Upper lobe of left lung (tissue), 6 donors: Measurements from ENCODE around the gene TPMT. TPM values are rescaled to one million over a fixed set of nuclear protein-coding genes. Genes with fewer than 3 reads are reported as not detected.
A peak's percentile ranks its signal among the peaks of the same experiment; 100 is the strongest.

Experiments
- ATAC-seq, 2 donors: fragments of 200-7000 bp; cut with Tn5 transposase; one replicate each; pipeline ENCODE4 v1.9.1; 2022; ENCODE audit warnings: mild to moderate bottlenecking in 2 of 2, moderate library complexity in 2 of 2; ENCODE audit not compliant: low FRiP score in 2 of 2
- DNase-seq, 2 donors: peaks; one replicate each; pipeline ENCODE4 v3.0.0-alpha.2; 2019 to 2020
- H3K27ac ChIP-seq, 4 donors: fragments of 200-600 bp; sonication (generic); one replicate each; pipeline ENCODE4 v1.5.1; 2016 to 2019
- H3K27me3 ChIP-seq, 4 donors: fragments of 200-600 bp; sonication (generic); one replicate each; pipeline ENCODE4 v1.5.1; 2017 to 2019
- H3K36me3 ChIP-seq, 4 donors: fragments of 200-600 bp; sonication (generic); one replicate each; pipeline ENCODE4 v1.5.1; 2016 to 2019
- H3K4me1 ChIP-seq, 4 donors: fragments of 200-600 bp; sonication (generic); one replicate each; pipeline ENCODE4 v1.5.1; 2018 to 2019
- H3K4me3 ChIP-seq, 4 donors: fragments of 200-600 bp; sonication (generic); one replicate each; pipeline ENCODE4 v1.5.1; 2017 to 2019; ENCODE audit warnings: mild to moderate bottlenecking in 2 of 4, moderate library complexity in 1 of 4
- H3K9me3 ChIP-seq, 4 donors: fragments of 200-600 bp; sonication (generic); one replicate each; pipeline ENCODE4 v1.5.1; 2018 to 2019
- EP300 ChIP-seq, 4 donors: sonication (generic); formaldehyde crosslinking; IDR thresholded peaks; one replicate each; pipeline ENCODE4 v1.5.1; 2017; ENCODE audit warnings: antibody characterized with exemption in 4 of 4, control low read depth in 2 of 4
- POLR2A ChIP-seq, 4 donors: fragments of 450-650 bp; IDR thresholded peaks; one replicate each; pipeline ENCODE4 v1.5.1; 2016 to 2017; ENCODE audit warnings: antibody characterized with exemption in 4 of 4, mild to moderate bottlenecking in 2 of 4
- POLR2AphosphoS5 ChIP-seq, 2 donors: sonication (generic); formaldehyde crosslinking; IDR thresholded peaks; one replicate each; pipeline ENCODE4 v1.5.1; 2017; ENCODE audit warnings: antibody characterized with exemption in 2 of 2
- WGBS, 2 donors: methylation state at CpG; one replicate each; pipeline ENCODE4 v1.1.5; 2017 to 2018; 5-methylcytosine and 5-hydroxymethylcytosine counted together
- total RNA-seq, 6 donors: library from RNA; depleted of rRNA in 4 of 6; stranded (reverse); fragments of >200 nt in 4 of 6; gene quantifications; one replicate each; pipeline versions ENCODE4 v1.1.0 to v1.2.1, GENCODE V29; 2016 to 2021
- TF ChIP-seq, protein P1 (sequence below), 6 experiments: fragments of 450-650 bp in 4 of 6; fragments of 200-600 bp in 2 of 6; sonication (generic) in 2 of 6; IDR thresholded peaks; one replicate each; pipeline ENCODE4 v1.5.1; 2016 to 2019; ENCODE audit warnings: antibody characterized with exemption in 6 of 6
- donor health status: DM: no; HTN: no; CAD: no; lungs with moderate emphysema.
- donor health status: DM: no; HTN: yes; CAD: no; lungs with severe emphysema.

The TPMT gene
- total RNA-seq, 6 donors from 2014 or later, result 5.2 to 12.2 (median 10.7) TPM

GRCh38 chr6:18147160-18147559, 7.7 kb downstream of the TPMT start:
- ATAC-seq, result peak in 1 of 2 donors; percentile 55

GRCh38 chr6:18142591-18142861, 12.4 kb downstream of the TPMT start:
- peaks cover 0 to 57% (median 21%) of the 10 kb centered on the region in 4 donors for H3K36me3 ChIP-seq
- ATAC-seq (no peak), DNase-seq (no peak)
- no peak overlapping the region for H3K4me3 ChIP-seq
- no peaks in the 10 kb centered on the region for H3K4me1 ChIP-seq
- no peak overlapping the region for H3K27ac ChIP-seq
- no peaks in the 10 kb centered on the region for H3K27me3 ChIP-seq
- no peak for TF ChIP-seq EP300 (IDR thresholded peaks at IDR 0.05)
- no peak for TF ChIP-seq POLR2AphosphoS5 (IDR thresholded peaks at IDR 0.05)
- no peak for TF ChIP-seq POLR2A (IDR thresholded peaks at IDR 0.05)
- TF ChIP-seq, protein P1, sequence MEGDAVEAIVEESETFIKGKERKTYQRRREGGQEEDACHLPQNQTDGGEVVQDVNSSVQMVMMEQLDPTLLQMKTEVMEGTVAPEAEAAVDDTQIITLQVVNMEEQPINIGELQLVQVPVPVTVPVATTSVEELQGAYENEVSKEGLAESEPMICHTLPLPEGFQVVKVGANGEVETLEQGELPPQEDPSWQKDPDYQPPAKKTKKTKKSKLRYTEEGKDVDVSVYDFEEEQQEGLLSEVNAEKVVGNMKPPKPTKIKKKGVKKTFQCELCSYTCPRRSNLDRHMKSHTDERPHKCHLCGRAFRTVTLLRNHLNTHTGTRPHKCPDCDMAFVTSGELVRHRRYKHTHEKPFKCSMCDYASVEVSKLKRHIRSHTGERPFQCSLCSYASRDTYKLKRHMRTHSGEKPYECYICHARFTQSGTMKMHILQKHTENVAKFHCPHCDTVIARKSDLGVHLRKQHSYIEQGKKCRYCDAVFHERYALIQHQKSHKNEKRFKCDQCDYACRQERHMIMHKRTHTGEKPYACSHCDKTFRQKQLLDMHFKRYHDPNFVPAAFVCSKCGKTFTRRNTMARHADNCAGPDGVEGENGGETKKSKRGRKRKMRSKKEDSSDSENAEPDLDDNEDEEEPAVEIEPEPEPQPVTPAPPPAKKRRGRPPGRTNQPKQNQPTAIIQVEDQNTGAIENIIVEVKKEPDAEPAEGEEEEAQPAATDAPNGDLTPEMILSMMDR (IDR thresholded peaks at IDR 0.05), result no peak
- H3K9me3 ChIP-seq, result no peaks in the 10 kb centered on the region
- 93 to 97% methylated on average over 3 of the region's 3 CpGs for WGBS, 2 donors

More at GRCh38 chr6:18147160-18147559, 7.7 kb downstream of the TPMT start:
- no peaks in the 10 kb centered on the region for H3K4me1 ChIP-seq
- peaks cover 0 to 30% (median 6%) of the 10 kb centered on the region in 4 donors for H3K36me3 ChIP-seq
- TF ChIP-seq EP300 (IDR thresholded peaks at IDR 0.05), result no peak
- no peak for TF ChIP-seq POLR2A (IDR thresholded peaks at IDR 0.05)
- TF ChIP-seq, protein P1 (IDR thresholded peaks at IDR 0.05), result no peak
- no peak for TF ChIP-seq POLR2AphosphoS5 (IDR thresholded peaks at IDR 0.05)
- DNase-seq, result no peak
- no peak overlapping the region for H3K4me3 ChIP-seq
- H3K9me3 ChIP-seq, result no peaks in the 10 kb centered on the region
- H3K27me3 ChIP-seq, result no peaks in the 10 kb centered on the region
- no peak overlapping the region for H3K27ac ChIP-seq
- WGBS, 2 donors, result 90% methylated on average over 2 of the region's 2 CpGs

DNA sequence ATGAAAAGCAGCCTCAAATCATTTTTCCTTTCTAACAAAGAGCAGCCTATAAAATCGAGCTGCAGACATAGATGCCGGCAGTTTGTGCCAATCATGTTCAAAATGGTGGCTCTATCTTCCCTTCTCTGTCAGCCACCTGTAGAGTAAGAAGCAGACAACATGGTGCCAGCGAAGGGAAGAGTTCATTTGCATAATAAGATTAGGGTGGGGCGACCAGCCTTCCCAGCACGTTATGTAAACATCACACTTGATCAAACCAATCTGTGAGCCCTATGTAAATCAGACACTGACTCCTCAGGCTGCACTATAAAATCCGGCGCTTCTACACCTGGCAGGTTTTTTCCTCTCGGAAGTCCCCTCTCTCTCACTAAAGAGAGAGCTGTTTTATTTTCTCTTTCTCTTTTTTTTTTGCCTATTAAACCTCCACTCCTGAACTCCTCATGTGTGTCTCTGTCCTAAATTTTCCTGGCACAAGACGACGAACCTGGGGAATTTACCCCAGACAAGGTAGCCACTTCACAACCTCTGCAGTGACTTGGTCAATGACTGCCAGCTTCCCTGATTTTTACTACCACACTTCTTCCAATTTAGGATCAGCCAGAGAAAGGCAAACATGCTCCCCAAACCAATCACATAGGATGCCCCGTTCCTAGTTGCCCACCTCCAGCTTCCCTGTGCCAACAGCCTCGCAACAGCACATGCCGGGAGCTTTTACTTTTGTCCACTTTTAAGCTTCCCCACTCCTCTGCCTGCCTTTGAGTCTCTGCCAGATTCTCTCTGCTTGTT, 12.9 kb downstream of the TPMT start:
- Histone ChIP-seq H3K27ac (no peak overlapping the region), H3K4me1 (no peaks in the 10 kb centered on the region), H3K36me3 (peaks cover 0 to 58% (median 21%) of the 10 kb centered on the region in 4 donors), H3K4me3 (no peak overlapping the region), H3K27me3 (no peaks in the 10 kb centered on the region), H3K9me3 (no peaks in the 10 kb centered on the region)
- ATAC-seq, result no peak
- no peak for TF ChIP-seq POLR2AphosphoS5 (IDR thresholded peaks at IDR 0.05)
- TF ChIP-seq POLR2A (IDR thresholded peaks at IDR 0.05), result no peak
- TF ChIP-seq, protein P1 (IDR thresholded peaks at IDR 0.05), result no peak
- TF ChIP-seq EP300 (IDR thresholded peaks at IDR 0.05), result no peak
- no peak for DNase-seq
- WGBS, 2 donors, result 72 to 75% methylated on average over 13 of the region's 13 CpGs

DNA sequence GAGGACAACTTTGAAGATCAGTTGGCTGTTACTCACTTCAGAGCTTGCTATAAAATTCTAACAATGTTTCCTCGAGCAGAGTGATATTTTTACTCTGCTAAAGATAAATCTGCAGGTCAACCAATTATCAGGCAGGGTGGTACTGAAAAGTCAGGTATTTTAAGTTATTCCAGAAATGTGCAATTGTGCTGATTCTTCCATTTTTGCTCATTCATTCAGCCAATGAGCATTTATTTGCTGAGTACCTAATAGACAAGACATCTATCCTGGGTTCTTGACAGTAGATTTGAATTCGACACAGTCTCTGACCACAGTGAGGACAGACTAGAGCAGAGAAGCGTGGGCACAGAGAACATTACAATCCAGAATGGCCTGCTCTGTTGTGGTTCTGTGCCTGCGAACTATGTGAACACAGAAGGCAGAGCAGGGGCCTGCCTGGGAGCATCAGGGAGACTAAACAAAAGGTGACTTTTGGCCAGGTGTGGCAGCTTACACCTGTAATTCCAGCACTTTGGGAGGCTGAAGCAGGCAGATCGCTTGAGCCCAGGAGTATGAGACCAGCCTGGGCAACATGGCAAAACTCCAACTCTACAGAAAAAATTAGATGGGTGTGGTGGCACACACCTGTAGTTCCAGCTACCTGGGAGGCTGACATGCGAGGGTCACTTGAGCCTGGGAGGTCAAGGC, 14.8 kb downstream of the TPMT start:
- Histone ChIP-seq H3K36me3 (peaks cover 0 to 59% (median 22%) of the 10 kb centered on the region in 4 donors), H3K4me1 (no peaks in the 10 kb centered on the region), H3K27me3 (no peaks in the 10 kb centered on the region), H3K4me3 (no peak overlapping the region), H3K9me3 (no peaks in the 10 kb centered on the region), H3K27ac (no peak overlapping the region)
- ATAC-seq (no peak), DNase-seq (no peak)
- TF ChIP-seq, protein P1 (IDR thresholded peaks at IDR 0.05), result no peak
- no peak for TF ChIP-seq POLR2A (IDR thresholded peaks at IDR 0.05)
- no peak for TF ChIP-seq POLR2AphosphoS5 (IDR thresholded peaks at IDR 0.05)
- TF ChIP-seq EP300 (IDR thresholded peaks at IDR 0.05), result no peak
- 92 to 93% methylated on average over 6 of the region's 6 CpGs for WGBS, 2 donors
